GM11168 (cell line): Measurements from ENCODE around the gene CPSF7.
"Not testable (repeated sequence)": the region's sequence is repeated elsewhere in the genome, so short reads cannot be mapped to it uniquely, and the experiment has no call there.

Source experiments
- in situ Hi-C: fragments of 300-500 bp; cut with MboI; formaldehyde crosslinking; loops from one replicate; pipeline ENCODE4 v1.12.0; 2022; ENCODE audit warnings: low sequenced_read_pairs; ENCODE audit not compliant: unreplicated experiment

Gene CPSF7

GRCh38 chr11:61429691-61430582 lies at the start of gene CPSF7, which contains the start of gene SDHAF2:
Gene CPSF7, minus strand, starts transcription at chr11:61429975. Its CDS starts 740 bp downstream, at chr11:61429235.
Gene SDHAF2, plus strand, starts transcription at chr11:61430124. Its CDS starts 23 bp downstream, at chr11:61430147.
- in situ Hi-C loops, result no loop called here

- in situ Hi-C loops, result loop anchor here (5.0 kb wide), 1 partner anchor 45 kb away; no protein-coding TSS in a partner anchor
Observed at GRCh38 chr11:61477727-61478148, 48.0 kb upstream of the CPSF7 start.

GRCh38 chr11:61477126-61477525 lies 47.4 kb upstream of the CPSF7 start:
- in situ Hi-C loops, result loop anchor here (5.0 kb wide), 1 partner anchor 45 kb away; no protein-coding TSS in a partner anchor

- in situ Hi-C loops, result loop anchor here (5.0 kb wide), 1 partner anchor 46 kb away; no protein-coding TSS in a partner anchor
Observed at GRCh38 chr11:61476371-61476770, 46.6 kb upstream of the CPSF7 start.

GRCh38 chr11:61475433-61475832 lies 45.7 kb upstream of the CPSF7 start:
- in situ Hi-C loops, result loop anchor here (5.0 kb wide), 1 partner anchor 47 kb away; no protein-coding TSS in a partner anchor

- in situ Hi-C loops, result no loop called here
Observed at GRCh38 chr11:61474013-61474643, 44.4 kb upstream of the CPSF7 start.

GRCh38 chr11:61473370-61474012 lies 43.7 kb upstream of the CPSF7 start:
- in situ Hi-C loops, result no loop called here

GRCh38 chr11:61472868-61473267 lies 43.1 kb upstream of the CPSF7 start:
- in situ Hi-C loops, result no loop called here

- in situ Hi-C loops, result no loop called here
Observed at GRCh38 chr11:61472282-61472681, 42.5 kb upstream of the CPSF7 start.

GRCh38 chr11:61468002-61468401 lies 38.2 kb upstream of the CPSF7 start:
- in situ Hi-C loops, result no loop called here

- in situ Hi-C loops, result not testable (repeated sequence)
Observed at GRCh38 chr11:61467602-61468001, 37.8 kb upstream of the CPSF7 start.

GRCh38 chr11:61460986-61461385 lies 31.2 kb upstream of the CPSF7 start:
- in situ Hi-C loops, result no loop called here

GRCh38 chr11:61460474-61460881 lies 30.7 kb upstream of the CPSF7 start:
- in situ Hi-C loops, result no loop called here

GRCh38 chr11:61454520-61454919 lies 24.7 kb upstream of the CPSF7 start:
- in situ Hi-C loops, result no loop called here

GRCh38 chr11:61453695-61454094 lies 23.9 kb upstream of the CPSF7 start:
- in situ Hi-C loops, result no loop called here

GRCh38 chr11:61452825-61453224 lies 23.1 kb upstream of the CPSF7 start:
- in situ Hi-C loops, result no loop called here

GRCh38 chr11:61448552-61448927 lies 18.8 kb upstream of the CPSF7 start:
- in situ Hi-C loops, result no loop called here

- in situ Hi-C loops, result no loop called here
Observed at GRCh38 chr11:61447601-61448551, 18.1 kb upstream of the CPSF7 start.

- in situ Hi-C loops, result no loop called here
Observed at GRCh38 chr11:61446211-61446651, 16.5 kb upstream of the CPSF7 start.
